ENCODE measurements around the gene ABR.
"Not testable (repeated sequence)": the region's sequence is repeated elsewhere in the genome, so short reads cannot be mapped to it uniquely, and the experiment has no call there.

The ABR gene

DNA sequence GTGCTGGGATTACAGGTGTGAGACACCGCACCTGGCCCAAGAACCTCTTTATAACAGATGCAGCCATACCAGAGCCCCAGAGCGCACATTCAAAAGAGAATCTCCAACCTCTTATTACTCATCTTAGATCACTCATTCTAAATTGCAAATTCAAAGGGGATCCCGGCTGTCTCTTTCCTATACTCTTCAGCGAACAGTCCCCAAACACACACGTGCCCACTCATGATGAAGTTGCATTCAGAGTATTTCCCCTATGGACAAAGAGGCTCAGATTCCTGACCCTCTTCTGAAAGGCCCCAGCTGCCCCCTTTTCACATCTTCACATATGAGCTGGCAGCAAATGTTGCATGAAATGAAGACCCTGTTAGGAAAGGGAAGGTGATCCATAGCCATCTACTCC is 22.5 kb upstream of the ABR start:
- H3K4me3 ChIP-seq (ENCODE audit: low read depth, low read length): no peak overlapping the region
- TF ChIP-seq, protein P1, sequence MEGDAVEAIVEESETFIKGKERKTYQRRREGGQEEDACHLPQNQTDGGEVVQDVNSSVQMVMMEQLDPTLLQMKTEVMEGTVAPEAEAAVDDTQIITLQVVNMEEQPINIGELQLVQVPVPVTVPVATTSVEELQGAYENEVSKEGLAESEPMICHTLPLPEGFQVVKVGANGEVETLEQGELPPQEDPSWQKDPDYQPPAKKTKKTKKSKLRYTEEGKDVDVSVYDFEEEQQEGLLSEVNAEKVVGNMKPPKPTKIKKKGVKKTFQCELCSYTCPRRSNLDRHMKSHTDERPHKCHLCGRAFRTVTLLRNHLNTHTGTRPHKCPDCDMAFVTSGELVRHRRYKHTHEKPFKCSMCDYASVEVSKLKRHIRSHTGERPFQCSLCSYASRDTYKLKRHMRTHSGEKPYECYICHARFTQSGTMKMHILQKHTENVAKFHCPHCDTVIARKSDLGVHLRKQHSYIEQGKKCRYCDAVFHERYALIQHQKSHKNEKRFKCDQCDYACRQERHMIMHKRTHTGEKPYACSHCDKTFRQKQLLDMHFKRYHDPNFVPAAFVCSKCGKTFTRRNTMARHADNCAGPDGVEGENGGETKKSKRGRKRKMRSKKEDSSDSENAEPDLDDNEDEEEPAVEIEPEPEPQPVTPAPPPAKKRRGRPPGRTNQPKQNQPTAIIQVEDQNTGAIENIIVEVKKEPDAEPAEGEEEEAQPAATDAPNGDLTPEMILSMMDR (IDR thresholded peaks at IDR 0.05; ENCODE audit: borderline replicate concordance, insufficient read depth, low read depth, low read length): no peak

DNA sequence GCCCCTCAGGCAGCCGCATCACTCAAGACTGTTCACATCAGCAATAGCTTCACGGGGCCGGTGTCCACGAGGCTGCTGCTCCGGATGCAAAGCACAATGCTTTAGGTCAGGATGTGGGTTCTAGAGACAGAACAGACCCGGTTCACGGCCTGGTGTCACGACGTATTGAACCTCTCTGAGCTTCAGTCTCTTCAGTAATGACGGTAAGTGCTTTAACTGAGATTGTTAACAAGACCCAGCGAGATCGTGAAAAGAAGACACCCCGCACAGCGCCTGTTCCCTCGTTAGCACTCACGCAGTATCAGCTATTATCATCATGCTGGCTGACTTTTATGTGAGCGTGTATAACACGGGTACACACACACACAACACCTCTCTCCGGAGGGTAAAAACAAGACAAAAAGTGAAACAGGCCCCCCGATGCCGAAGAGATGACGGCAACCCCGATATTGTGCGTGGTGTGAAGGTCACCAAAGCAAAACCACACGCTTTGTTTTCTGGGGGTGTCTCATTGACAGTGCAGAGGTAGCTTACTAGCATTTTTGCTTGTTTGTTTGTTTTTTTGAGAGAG is 21.4 kb upstream of the ABR start:
- H3K4me3 ChIP-seq (ENCODE audit: low read depth, low read length): no peak overlapping the region
- TF ChIP-seq, protein P1 (IDR thresholded peaks at IDR 0.05; ENCODE audit: borderline replicate concordance, insufficient read depth, low read depth, low read length): no peak

DNA sequence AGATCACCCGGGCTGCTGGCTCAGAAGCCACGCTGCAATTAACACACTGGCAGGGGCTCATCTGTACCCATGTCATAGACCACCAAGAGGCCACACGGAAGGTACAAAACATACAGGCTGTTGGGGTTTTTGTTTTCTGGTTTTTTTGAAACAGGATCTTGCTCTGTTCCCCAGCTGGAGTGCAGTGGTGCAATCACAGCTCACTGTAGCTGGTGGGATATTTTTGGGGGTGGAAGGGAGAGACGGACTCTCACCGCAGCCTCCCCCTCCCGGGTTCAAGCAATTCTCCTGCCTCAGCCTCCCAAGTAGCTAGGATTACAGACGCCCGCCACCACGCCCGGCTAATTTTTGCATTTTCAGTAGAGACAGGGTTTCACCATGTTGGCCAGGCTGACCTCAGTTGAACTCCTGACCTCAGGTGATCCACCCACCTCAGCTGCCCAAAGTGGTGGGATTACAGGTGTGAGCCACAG is 19.5 kb upstream of the ABR start:
- not testable (repeated sequence) for H3K4me3 ChIP-seq (ENCODE audit: low read depth, low read length)

DNA sequence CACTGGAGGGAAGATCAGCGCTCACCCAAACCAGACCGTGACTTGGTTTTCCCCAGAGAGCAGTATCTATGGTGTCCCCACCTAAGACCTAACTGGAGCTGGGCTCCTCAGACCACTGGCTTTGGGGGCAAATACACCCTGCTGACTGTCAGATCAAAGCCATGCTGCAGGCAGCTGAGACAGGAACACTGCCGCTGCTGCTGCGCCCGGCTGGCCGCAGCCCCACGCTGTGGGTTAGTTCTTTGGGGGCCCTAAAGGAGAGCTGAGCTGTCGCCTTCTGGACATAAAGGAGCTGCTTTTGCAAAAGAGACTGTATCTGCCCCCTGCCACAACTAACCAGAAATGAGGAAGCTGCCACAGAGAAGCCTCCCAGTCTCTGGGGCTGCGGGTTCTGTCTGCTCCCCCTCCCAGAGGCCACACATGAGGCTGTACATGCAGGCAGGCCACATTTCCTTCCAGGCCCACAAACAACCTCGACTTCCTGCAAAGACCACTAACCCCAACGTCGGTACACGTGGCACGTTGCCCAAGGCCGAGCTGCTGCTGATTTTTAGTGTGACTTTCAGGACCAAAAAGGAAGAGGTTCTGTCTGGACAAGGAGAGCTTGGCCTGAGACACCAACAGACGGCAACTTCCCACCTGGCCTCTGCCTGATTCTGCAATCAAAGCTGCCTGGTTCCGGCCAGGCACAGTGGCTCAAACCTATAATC is 18.2 kb upstream of the ABR start:
- peak overlapping the region; percentile 32 for H3K4me3 ChIP-seq (ENCODE audit: low read depth, low read length)

DNA sequence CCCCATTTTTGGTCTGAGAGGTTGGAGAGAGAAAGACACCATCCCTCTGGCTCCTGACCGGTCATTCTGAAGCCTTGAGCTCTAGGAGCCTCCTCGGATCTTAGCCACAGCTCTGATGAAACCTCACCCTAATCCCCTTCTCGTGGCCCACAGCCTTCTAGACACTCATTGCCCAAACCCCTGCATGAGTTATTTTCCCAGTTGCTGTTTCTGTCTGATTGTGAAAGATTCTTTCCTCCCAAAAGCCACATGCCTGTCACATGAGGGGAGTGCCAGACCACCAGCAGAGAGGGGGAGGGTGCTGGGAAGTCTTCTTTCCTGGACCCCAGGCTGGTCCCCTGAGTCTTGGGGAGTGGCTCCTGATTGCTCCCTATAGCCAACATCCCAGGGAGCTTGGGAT is 17.6 kb upstream of the ABR start:
- TF ChIP-seq, protein P1 (IDR thresholded peaks at IDR 0.05; ENCODE audit: borderline replicate concordance, insufficient read depth, low read depth, low read length): no peak
- H3K4me3 ChIP-seq (ENCODE audit: low read depth, low read length): peak overlapping the region; percentile 32

More for the DNA sequence above, 18.2 kb upstream of the ABR start:
- TF ChIP-seq, protein P1 (IDR thresholded peaks at IDR 0.05; ENCODE audit: borderline replicate concordance, insufficient read depth, low read depth, low read length): no peak

DNA sequence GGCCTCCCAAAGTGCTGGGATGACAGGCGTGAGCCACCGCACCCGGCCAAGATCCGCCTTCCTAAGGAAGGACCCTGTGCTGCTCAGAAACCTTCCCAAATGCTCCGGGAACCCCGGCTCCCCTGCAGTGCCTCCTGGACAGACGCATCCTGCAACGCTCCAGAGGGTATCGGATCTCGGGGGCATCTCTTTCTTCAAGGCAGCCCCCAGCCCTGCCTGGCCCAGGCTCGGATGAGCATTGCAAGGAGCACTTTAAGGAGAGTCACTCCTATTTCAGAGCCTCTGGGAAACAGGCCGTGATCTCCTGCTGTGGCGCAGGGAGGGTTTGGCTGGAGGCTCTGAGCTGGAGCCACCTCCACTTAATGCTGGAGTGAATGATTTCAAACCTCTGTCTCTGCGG is 17.2 kb upstream of the ABR start:
- TF ChIP-seq, protein P1 (IDR thresholded peaks at IDR 0.05; ENCODE audit: borderline replicate concordance, insufficient read depth, low read depth, low read length): no peak
- H3K4me3 ChIP-seq (ENCODE audit: low read depth, low read length): no peak overlapping the region

DNA sequence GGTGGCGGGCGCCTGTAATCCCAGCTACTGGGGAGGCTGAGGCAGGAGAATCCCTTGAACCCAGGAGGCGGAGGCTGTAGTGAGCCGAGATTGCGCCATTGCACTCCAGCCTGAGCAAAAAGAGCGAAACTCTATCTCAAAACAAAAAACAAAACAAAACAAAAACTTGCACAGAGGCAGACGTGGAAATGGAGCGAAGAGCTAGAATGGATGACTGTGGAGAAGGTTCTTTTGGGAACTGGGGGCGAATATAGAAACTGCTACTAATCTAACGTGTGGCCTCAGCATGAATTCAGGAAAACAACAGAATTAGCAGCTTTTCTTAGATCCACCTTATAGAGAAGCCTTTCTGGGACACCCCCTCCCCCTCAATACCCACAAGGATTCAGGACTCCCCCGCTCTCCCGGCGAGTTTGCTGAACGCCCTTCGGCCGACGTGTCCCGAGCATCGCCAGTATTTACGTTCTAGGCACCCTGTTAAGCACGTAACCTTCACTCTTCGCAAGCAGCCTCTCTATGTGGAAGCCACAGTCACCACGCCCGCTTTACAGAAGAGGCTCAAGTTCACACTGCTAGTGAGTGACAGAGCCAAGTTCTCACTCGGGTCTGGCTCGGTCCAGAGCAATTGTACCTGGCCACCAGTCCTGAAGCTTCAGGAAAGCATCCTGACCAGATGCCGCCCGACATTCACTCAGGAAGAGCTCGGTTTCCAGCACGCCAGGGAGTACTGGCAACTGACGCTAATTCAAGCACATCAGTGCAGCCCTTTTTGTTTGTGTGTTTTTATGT is 13.3 kb upstream of the ABR start:
- H3K4me3 ChIP-seq (ENCODE audit: low read depth, low read length): no peak overlapping the region
- TF ChIP-seq, protein P1 (IDR thresholded peaks at IDR 0.05; ENCODE audit: borderline replicate concordance, insufficient read depth, low read depth, low read length): no peak

All from GM12875 (cell line).